AG08396 (cell line): ENCODE data around the gene A1BG.
"Not testable (repeated sequence)": the region's sequence is repeated elsewhere in the genome, so short reads cannot be mapped to it uniquely, and the experiment has no call there.

Experiments used
- DNase-seq: peaks from one replicate; pipeline ENCODE4 v3.0.0; 2012; ENCODE audit warnings: low spot score, mixed read lengths

The A1BG gene

DNA sequence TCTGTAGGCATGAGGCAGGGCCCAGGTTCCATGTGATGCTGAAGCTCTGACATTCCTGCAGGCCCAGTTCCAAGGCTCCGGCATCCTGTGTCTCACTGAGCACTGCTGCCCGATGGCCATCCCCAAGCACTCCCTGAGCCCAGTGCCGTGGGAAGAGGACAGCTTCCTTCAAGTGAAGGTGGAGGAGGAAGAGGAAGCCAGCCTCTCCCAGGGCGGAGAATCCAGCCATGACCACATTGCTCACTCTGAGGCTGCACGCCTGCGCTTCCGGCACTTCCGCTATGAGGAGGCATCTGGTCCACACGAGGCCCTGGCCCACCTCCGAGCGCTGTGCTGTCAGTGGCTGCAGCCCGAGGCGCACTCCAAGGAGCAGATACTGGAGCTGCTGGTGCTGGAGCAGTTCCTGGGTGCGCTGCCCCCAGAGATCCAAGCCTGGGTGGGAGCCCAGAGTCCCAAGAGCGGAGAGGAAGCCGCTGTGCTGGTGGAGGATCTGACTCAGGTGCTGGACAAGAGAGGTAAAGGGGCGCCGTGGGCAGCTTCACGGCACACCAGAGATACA lies 18.5 kb downstream of the A1BG start:
- no peak for DNase-seq

DNA sequence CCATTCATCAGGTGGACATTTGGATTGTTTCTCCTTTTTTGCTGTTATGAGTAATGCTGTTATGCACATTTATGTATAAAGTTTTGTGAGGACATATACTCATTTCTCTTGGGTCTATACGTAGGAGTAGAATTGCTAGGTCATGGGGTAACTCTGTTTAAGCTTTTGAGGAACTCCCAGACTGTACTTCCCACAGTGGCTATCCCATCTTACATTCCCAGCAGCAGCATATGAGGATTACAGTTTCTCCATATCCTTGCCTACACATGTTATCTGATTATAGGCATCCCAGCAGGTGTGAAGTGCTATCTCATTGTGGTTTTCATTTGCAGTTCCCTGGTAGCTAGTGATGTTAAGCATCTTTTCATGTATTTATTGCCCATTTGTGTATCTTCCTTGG lies 20.6 kb downstream of the A1BG start:
- no peak for DNase-seq

DNA sequence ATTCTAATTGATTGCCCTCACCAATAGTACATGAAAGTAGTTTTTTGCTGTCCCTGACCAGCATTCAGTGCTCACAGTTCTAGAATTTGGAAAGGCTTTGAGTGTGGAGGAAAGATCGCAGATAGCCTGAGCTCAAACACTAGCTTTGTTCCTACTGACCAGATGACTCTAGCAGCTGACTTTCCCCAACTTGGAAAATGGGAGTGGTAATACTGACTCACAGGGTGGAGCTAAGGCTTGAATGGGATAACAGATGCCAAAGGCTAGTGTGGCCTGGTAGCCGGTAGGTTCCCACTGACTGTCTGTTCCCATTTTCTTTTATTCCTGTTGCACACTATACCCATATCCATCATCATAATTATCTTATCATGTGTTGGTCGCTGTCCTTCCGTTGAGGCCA lies 22.8 kb downstream of the A1BG start:
- peak; percentile 86 for DNase-seq

DNA sequence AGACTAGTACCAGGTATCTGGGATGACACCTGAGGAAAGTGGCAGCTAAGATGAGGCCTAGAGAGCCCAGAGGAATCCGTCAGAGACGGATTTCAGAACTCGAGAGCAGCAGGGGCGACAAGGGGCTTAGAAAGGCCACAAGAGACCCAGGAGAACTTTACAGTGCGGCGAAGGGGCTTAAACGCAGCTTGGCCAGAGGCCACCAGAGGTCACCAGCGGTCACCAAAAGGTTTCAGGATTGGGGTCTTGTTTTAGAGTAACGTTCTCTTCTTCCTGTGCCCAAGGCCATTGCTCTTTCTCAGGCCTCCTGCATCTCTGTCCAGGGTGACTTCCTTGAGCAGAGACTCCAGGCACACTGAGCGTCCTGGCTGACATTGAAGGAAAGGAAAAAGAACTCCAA lies 24.3 kb downstream of the A1BG start:
- DNase-seq: no peak

DNA sequence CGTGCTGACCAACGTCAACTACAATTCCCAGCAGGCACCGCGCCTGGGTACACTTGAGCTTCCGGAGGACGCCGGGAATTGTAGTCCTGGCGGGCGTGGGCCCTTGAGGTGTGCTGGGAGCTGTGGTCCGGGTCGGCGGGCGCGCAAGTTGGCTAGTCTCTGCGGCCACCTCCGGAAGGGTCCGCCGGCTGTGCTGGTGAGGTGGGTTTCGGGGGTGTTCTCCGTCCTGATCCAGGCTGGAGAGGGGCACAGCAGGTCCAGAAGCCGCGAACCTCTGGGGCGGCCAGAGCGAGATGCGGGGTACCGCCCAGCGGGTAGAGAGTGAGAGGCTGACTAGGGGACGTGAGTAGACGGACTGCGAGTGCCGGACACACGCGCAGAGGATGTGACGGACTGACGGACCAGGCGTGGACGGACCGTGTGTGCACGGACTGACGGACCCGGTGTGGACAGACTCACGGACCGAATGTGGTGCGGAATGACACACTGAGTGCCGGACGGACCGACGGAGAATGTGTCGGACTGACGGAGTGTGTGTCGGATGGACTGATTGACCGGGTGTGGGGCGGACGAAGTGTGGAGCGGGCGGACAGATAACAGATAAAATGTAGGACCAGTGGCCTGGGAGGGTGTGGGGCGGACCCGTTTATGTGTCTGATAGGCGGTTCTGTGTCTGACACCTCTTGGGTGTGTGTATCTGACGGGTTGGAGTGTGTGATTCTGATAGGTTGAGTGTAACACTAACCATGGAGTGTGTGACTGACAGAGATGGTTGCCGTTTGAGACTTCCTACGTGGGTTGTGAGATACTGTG lies 26.2 kb downstream of the A1BG start, which contains the start of gene ZSCAN22:
Gene ZSCAN22, plus strand, starts transcription at position 81 of the 813 bp plus-strand sequence. CDS start 7,809 bp downstream, outside the sequence.
- peak; percentile 94 for DNase-seq

DNA sequence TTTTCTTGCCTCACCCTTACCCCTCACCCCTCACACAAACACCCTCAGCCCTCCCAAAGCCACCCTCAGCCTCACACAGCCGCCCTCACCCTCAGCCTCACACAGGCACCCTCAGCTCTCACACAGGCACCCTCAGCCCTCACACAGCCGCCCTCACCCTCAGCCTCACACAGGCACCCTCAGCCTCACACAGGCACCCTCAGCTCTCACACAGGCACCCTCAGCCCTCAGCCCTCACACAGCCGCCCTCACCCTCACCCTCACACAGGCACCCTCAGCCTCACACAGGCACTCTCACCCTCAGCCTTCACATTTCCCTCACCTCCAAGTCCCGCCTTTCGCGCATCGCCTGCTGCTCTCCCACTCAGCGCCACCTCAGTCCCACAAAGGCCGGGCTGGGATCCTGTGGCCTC lies 26.8 kb downstream of the A1BG start:
- DNase-seq: no peak

DNA sequence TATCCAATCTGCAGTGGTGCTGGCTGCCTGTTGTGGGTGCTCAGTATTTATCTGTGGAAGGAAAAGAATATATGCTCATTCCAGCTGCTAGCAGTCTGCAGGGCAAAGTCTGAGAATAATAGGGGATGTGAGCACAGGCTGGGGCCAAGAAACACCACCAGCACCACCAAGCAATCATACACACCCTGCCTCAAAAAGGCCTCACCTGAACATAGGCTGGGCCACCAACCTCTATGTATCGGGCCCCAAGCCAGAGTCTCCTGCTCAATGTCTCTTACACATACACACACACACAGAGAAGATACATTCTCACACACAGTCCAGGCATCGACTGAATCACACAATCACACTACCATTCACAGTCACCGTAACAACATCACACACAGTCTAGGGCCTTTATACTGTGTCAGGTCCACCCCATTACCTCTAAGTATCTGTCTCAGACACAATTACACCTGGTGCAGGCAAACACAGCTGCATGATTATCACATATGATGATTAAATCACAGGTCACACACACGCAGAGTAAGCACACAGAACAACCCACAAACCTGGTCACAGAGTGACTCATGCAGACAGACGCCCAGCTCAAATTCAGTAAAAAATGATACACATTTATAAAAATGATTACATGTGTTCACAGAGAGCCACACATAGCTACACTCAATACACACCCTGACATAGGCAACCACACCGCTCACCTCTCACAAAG lies 27.8 kb downstream of the A1BG start:
- DNase-seq: no peak

DNA sequence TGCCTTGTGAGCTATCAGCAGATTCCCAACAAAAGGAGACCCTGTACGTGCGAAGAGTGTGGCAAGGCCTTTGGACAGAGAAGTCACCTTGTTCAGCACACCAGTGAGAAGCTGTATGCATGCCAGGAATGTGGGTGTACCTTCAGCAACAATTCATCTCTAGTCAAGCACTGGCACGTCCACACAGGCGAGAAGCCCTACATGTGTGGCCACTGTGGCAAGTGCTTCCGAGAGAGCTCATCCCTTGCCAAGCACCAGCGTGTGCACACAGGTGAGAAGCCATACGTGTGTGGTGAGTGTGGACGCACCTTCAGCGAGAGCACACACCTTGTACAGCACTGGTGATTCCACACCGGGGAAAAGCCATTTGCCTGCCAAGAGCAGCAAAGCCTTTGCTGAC lies 34.1 kb downstream of the A1BG start:
- no peak for DNase-seq

DNA sequence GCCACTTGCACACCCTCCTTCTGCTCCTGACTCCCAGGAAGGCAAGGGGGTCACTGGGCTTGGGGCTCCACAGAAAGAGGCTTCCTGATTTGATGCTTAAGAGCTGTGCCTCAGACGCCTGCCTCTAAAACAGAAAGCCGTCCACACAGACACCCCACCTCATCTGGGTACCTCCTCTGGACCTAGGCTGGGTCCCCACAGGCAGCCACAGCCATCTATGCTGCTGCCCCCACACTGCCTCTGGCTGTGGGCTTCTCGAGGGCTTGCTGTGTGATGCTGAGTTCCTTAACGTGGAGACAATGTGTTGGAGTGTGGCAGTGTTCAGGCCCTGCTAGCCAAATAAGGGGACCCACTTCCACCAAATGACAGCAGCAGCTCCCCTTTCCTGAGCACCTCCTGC lies 35.0 kb downstream of the A1BG start:
- DNase-seq: no peak

DNA sequence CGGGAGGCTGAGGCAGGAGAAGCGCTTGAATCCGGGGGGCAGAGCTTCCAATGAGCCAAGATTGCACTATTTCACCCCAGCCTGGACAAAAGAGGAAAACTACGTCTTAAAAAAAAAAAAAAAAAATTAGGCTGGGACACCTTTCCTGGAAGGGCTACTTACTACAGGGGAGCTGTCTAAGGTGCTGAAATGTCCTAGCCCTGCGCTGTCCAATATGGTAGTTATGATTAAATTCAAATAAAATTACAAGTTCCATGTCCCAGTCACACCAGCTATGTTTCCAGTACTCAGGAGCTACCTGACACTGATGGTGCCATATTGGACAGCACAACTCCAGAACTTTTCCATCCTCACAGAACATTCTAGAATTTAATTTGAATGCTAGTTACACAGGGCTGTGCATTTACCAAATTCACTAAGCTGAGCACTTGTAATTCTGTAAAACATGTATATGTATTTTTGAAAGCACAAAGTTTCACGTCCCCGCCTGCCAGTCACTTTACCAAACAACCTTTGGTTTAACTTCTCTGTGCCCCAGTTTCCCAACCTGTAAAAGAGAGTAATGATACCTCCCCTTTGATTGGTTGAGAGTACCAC lies 35.7 kb downstream of the A1BG start:
- DNase-seq: peak; percentile 25

DNA sequence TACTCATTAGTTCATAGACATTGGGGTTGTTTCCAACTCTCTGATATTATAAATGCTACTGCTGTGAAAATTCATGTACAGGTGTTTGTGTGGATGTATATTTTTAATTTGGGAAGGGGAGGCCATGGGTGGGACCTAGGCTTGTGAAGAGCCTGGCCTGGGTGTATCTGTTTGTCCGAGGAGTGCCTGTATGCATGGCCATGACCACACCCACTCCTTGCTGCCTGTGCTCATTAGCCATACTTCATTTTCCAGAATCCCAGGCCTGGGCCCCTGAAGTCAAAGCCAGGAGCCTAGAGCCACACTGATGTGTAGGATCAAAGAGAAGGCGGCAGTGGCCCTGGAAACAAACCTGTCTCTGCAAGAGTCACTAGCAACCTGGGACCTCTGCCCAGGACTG lies 37.7 kb downstream of the A1BG start:
- DNase-seq: no peak

DNA sequence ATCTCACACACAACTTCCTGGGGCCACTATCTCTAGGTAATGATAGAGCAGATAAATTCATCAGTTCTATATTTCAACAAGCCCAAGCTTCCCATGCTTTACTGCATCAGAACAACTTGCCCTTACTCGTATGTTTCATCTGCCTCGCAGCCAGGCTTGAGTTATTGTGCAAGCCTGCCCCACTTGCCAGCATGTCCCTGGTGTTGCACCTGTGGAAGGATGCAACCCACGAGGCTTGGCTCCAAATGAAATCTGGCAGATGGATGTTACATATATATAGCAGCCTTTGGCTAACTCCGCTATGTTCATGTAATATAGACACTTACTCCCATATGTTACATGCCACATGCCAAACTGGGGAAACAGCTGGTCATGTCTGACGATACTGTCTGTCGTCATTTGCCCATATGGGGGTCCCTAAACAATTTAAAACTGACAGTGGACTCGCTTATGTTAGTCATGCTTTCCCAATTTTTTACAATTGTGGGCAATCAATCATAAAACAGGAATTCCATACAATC lies 41.9 kb downstream of the A1BG start:
- DNase-seq: no peak

DNA sequence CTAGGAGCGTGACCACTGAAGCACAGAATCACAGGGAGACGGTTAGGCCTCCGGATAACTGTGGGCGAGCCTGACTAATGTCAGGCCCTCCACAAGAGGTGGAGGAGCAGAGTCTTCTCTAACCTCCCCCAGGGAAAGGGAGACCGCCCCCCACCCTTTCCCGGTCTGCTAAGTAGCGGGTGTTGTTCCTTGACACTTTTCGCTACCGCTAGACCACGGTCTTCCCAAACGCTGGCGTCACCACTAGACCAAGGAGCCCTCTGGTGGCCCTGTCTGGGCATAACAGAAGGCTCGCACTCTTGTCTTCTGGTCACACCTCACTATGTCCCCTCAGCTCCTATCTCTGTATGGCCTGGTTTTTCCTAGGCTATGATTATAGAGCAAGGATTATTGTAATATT lies 42.6 kb downstream of the A1BG start:
- DNase-seq: not testable (repeated sequence)

DNA sequence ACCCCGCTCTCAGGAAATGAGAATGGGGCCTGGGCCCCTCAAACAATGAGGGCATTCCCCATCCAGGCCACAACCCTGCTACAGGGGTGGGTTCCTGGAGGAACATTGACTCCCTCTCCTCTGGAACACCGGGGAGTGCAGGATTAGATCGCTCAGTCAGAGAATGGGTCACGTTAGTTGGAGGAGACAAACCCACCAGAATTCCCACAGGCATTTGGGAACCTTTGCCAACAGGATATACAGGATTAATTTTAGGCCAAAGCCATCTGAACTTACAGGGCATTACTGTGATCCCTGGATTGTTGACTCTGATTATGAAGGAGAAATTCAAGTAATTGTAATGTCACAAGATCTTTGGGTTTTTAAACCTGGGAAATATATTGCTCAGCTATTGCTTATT lies 45.6 kb downstream of the A1BG start:
- no peak for DNase-seq

DNA sequence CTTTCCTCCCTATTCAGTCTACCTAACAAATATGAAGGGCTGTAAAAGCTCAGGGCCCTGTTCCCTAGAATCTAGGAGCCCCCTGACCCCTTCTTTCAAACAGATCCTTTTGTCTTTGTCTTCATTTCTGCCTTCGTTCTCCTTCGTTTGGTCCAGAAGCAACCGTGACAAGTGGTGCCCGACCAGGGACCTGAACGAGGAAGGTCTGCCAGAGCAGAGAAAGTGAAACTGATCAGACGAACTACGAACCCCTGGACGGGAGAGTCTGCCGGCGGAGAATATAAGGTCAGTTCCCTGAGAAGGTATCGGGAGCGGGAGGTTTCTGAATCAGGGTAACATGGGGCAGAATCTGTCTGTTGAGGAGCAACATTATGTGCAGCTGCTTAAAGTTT lies 47.4 kb downstream of the A1BG start:
- DNase-seq: peak; percentile 14

DNA sequence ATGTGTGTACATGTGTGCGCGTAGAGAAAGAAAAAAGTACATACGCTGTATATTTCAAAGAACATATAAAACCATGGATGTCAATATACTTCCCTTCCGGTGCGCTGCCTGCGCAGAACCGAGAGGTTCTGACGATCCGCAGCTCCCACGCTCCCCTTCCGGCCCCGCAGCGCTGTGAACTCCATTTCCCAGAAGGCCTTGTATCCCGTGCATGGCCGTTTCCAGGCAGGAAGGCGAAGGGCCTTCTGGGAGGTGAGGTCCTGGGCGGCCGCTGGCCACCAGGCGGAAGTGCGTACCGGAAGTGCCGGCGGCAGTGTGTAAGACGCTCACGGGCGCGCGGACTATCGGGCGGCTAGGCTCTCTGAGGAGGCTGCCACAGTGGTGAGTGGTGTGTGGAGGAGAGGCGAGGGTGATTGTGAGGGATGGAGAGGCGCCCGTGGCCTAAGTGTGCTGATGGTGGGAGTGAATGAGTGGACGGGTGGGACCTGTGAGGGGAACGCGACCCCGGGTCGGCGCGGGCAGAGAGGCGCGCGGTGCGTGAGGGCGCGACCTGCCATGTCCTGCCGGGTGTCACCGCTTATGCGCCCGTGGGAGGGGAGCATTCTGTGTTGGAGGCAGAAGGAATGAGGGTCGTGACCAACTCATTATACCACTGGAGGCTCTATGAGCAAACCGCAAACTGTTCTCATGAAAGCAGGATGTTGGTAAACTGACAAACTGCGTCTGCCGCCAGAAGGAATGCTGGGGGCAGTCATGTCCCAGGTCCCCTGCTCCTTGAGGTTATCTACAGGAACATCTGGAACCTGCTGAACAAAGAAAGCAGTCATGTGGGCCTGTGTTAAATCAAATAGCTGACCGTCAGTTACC lies 48.0 kb downstream of the A1BG start, which contains the start of gene ERVK3-1:
Gene ERVK3-1, plus strand, starts transcription at position 313 of the 867 bp plus-strand sequence. CDS start 6,792 bp downstream, outside the sequence.
- DNase-seq: peak; percentile 96

DNA sequence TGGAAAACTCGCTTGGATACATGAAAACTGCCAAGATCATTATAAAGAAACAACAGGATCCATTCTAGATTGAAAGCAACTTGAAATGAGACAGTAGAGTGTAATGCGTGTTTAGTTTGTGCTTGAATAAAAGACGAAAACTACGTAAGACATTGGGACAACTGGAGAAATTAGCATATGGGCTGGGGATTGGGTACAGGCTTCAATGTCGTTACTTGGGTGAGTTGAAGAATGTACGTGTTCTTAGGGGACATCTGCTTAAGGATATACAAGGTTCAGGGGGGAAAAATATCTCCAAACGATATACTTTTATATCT lies 48.6 kb downstream of the A1BG start:
- peak; percentile 12 for DNase-seq

DNA sequence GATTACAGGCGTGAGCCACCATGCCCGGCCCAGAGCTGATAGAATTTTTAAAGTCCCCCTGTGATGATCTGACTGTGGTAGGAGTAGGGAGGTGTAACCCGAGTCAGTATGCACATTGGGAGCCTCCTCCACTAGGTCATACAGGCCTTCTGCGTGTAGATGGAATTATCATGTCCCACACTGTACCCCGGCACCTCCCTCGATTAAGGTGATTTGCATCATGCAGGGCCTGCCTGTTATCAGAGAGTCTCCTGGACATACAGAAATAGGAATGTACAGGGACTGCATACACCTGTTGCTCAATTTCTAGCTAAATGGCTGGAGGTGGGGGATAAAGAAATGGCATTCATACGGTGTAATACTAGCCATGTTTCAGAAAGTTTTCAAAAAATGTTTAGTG lies 49.0 kb downstream of the A1BG start:
- no peak for DNase-seq

DNA sequence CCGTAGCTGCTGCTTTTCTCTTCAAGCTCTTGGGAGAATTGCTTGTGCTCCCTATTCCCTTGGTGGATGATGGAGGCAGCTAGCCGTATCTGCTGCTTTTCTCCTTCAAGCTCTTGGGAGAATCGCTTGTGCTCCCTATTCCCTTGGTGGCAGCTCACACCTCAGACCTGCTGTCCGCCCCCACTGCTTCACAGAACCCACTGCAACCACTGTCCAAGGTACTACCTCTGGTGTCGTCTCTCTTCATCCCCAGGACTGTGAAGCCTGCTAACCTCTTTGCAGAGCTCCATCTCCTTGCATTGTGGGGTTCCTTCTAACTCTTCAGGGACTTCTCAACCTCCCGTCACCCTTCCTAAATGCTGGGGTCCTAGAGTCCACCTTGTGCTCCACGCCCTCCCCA lies 52.7 kb downstream of the A1BG start:
- DNase-seq: no peak

DNA sequence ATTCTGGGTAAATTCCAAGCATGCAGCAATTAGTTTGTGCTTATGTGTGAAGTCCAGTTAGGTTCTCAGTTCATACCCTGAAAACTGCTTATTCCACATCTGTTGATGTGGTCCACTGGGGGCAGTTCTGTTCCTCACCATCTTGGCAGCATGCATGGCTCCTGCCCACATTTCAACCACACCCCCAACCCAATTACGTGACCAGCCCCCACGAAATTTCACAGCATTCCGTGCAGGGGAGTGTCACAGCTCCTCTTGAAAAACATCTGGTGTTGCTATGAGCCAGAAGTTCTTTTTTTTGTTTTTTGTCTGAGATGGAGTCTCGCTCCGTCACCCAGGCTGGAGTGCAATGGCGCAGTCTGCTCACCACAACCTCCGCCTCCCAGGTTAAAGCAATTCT lies 57.2 kb downstream of the A1BG start:
- DNase-seq: no peak
